Mesothelial cell of epicardium (in vitro differentiated cells): Measurements from ENCODE around the gene CDH8. TPM values are rescaled to one million over a fixed set of nuclear protein-coding genes. Genes with fewer than 3 reads are reported as not detected.

Source experiments
- DNase-seq, 2 experiments: peaks; one replicate each; pipeline ENCODE4 v3.0.0; 2021; ENCODE audit warnings: low spot score in 2 of 2; ENCODE audit not compliant: unreplicated experiment in 2 of 2
- H3K27ac Mint-ChIP-seq: 2 replicates; pipeline ENCODE4 v1.8.0; 2021; ENCODE audit warnings: mixed read lengths
- H3K27me3 Mint-ChIP-seq: 2 replicates; pipeline ENCODE4 v1.8.0; 2021; ENCODE audit warnings: low read depth, mixed read lengths
- H3K36me3 Mint-ChIP-seq: 2 replicates; pipeline ENCODE4 v1.8.0; 2021; ENCODE audit warnings: mixed read lengths
- H3K4me1 Mint-ChIP-seq: 2 replicates; pipeline ENCODE4 v1.8.0; 2021; ENCODE audit warnings: mixed read lengths
- H3K4me3 Mint-ChIP-seq: 2 replicates; pipeline ENCODE4 v1.8.0; 2021; ENCODE audit warnings: mild to moderate bottlenecking, moderate library complexity, mixed read lengths
- H3K9me3 Mint-ChIP-seq: 2 replicates; pipeline ENCODE4 v1.8.0; 2021; ENCODE audit warnings: mixed read lengths
- CTCF ChIP-seq: fragments of 200-600 bp; sonication (generic); IDR thresholded peaks from one replicate; pipeline ENCODE4 v1.5.0; 2021; ENCODE audit warnings: antibody characterized with exemption; ENCODE audit not compliant: unreplicated experiment
- total RNA-seq: library from RNA; stranded (reverse); gene quantifications from 3 replicates; pipeline ENCODE4 v1.2.1, GENCODE V29; 2021

Gene CDH8
- total RNA-seq, 1 donor from 2014 or later, result 20.2 TPM

- Mint-ChIP-seq H3K27me3 (peaks cover 5% of the 10 kb centered on the region), H3K4me3 (no peak overlapping the region), H3K4me1 (peaks cover 13% of the 10 kb centered on the region), H3K27ac (no peak overlapping the region), H3K9me3 (peaks cover 10% of the 10 kb centered on the region), H3K36me3 (peaks cover 2% of the 10 kb centered on the region)
- DNase-seq, result no peak
- no peak for TF ChIP-seq CTCF
Observed at GRCh38 chr16:61969077-61969382, 67.2 kb downstream of the CDH8 start.

GRCh38 chr16:61968242-61969076, 67.8 kb downstream of the CDH8 start:
- Mint-ChIP-seq H3K4me3 (no peak overlapping the region), H3K4me1 (peaks cover 13% of the 10 kb centered on the region), H3K27me3 (peaks cover 5% of the 10 kb centered on the region), H3K9me3 (peaks cover 10% of the 10 kb centered on the region), H3K36me3 (peaks cover 2% of the 10 kb centered on the region), H3K27ac (no peak overlapping the region)
- DNase-seq, result no peak
- no peak for TF ChIP-seq CTCF

- Mint-ChIP-seq H3K27me3 (peaks cover 38% of the 10 kb centered on the region), H3K27ac (no peak overlapping the region), H3K4me1 (no peaks in the 10 kb centered on the region), H3K36me3 (no peaks in the 10 kb centered on the region), H3K9me3 (no peaks in the 10 kb centered on the region), H3K4me3 (no peak overlapping the region)
- TF ChIP-seq CTCF, result no peak
- no peak for DNase-seq
Observed at GRCh38 chr16:61957075-61957855, 79.0 kb downstream of the CDH8 start.

GRCh38 chr16:61952841-61953240, 83.4 kb downstream of the CDH8 start:
- peaks cover 6% of the 10 kb centered on the region for H3K9me3 Mint-ChIP-seq
- TF ChIP-seq CTCF, result no peak

GRCh38 chr16:61948414-61948813, 87.8 kb downstream of the CDH8 start:
- peaks cover 21% of the 10 kb centered on the region for H3K27me3 Mint-ChIP-seq
- H3K36me3 Mint-ChIP-seq, result no peaks in the 10 kb centered on the region
- no peak for TF ChIP-seq CTCF
- no peak for DNase-seq
- peaks cover 7% of the 10 kb centered on the region for H3K9me3 Mint-ChIP-seq
- no peak overlapping the region for H3K27ac Mint-ChIP-seq
- H3K4me3 Mint-ChIP-seq, result no peak overlapping the region
- no peaks in the 10 kb centered on the region for H3K4me1 Mint-ChIP-seq

More at GRCh38 chr16:61952841-61953240, 83.4 kb downstream of the CDH8 start:
- peaks cover 36% of the 10 kb centered on the region for H3K27me3 Mint-ChIP-seq
- DNase-seq, result no peak
- H3K4me1 Mint-ChIP-seq, result no peaks in the 10 kb centered on the region
- H3K36me3 Mint-ChIP-seq, result no peaks in the 10 kb centered on the region
- H3K27ac Mint-ChIP-seq, result no peak overlapping the region
- H3K4me3 Mint-ChIP-seq, result no peak overlapping the region
